Endodermal cell (in vitro differentiated cells): ENCODE data around the gene ARHGAP27. TPM values are rescaled to one million over a fixed set of nuclear protein-coding genes. Genes with fewer than 3 reads are reported as not detected.

Experiments used
- DNase-seq: peaks from one replicate; pipeline ENCODE4 v3.0.0-alpha.2; 2017
- H3K27ac ChIP-seq: 2 replicates; pipeline ENCODE4 v1.5.1; 2013; ENCODE audit warnings: mild to moderate bottlenecking, low read depth, low read length, moderate library complexity
- H3K27me3 ChIP-seq: 2 replicates; pipeline ENCODE4 v1.6.1; 2013; ENCODE audit warnings: mild to moderate bottlenecking, low read length, moderate library complexity; ENCODE audit not compliant: insufficient read depth, control insufficient read depth, poor library complexity, severe bottlenecking
- H3K36me3 ChIP-seq: 2 replicates; pipeline ENCODE4 v1.7.0; 2013; ENCODE audit warnings: mild to moderate bottlenecking, low read length, moderate library complexity; ENCODE audit not compliant: control insufficient read depth, insufficient read depth
- H3K4me1 ChIP-seq: one replicate; pipeline ENCODE4 v1.7.0; 2013; ENCODE audit warnings: low read length; ENCODE audit not compliant: control insufficient read depth, insufficient read depth
- H3K4me3 ChIP-seq: 2 replicates; pipeline ENCODE4 v1.5.1; 2013; ENCODE audit warnings: mild to moderate bottlenecking, low read length, moderate library complexity
- H3K9ac ChIP-seq: 2 replicates; pipeline ENCODE4 v1.6.1; 2013; ENCODE audit warnings: mild to moderate bottlenecking, low read length, moderate library complexity; ENCODE audit not compliant: poor library complexity, severe bottlenecking; ENCODE audit errors: extremely low read depth
- H3K9me3 ChIP-seq: 2 replicates; pipeline ENCODE4 v1.6.1; 2013; ENCODE audit warnings: mild to moderate bottlenecking, low read length, moderate library complexity; ENCODE audit not compliant: control insufficient read depth
- H3K27ac Mint-ChIP-seq: 2 replicates; pipeline ENCODE4 v1.8.0; 2020; ENCODE audit warnings: mixed read lengths
- H3K27me3 Mint-ChIP-seq: 2 replicates; pipeline ENCODE4 v1.8.0; 2021; ENCODE audit warnings: mild to moderate bottlenecking, mixed read lengths; ENCODE audit not compliant: insufficient read depth
- H3K36me3 Mint-ChIP-seq: 2 replicates; pipeline ENCODE4 v1.8.0; 2020; ENCODE audit warnings: low read depth, mixed read lengths
- H3K4me1 Mint-ChIP-seq: 2 replicates; pipeline ENCODE4 v1.8.0; 2020; ENCODE audit warnings: mixed read lengths
- H3K4me3 Mint-ChIP-seq: 2 replicates; pipeline ENCODE4 v1.8.0; 2020; ENCODE audit warnings: mild to moderate bottlenecking, moderate library complexity, mixed read lengths
- H3K9me3 Mint-ChIP-seq: 2 replicates; pipeline ENCODE4 v1.8.0; 2020; ENCODE audit warnings: mild to moderate bottlenecking, mixed read lengths
- WGBS, 2 experiments: methylation state at CpG; one replicate each; pipeline versions ENCODE4 v1.1.5 to v1.1.7; 2013; ENCODE audit warnings: missing lambda C conversion rate in 2 of 2, mixed read lengths in 1 of 2; ENCODE audit not compliant: insufficient coverage in 1 of 2, insufficient read length in 1 of 2; 5-methylcytosine and 5-hydroxymethylcytosine counted together
- total RNA-seq, 2 donors: library from RNA; stranded (reverse); fragmentation: NEBNext Ultra II Directional in 1 of 2; extraction: Animal tissue kit (Norgen Biotek cat#: 25700) in 1 of 2; gene quantifications; 2 replicates in 1 of 2; 3 replicates in 1 of 2; pipeline ENCODE4 v1.2.1, GENCODE V29; 2021
- TF ChIP-seq, protein P1 (sequence below): fragments of 200-600 bp; sonication (generic); conservative IDR thresholded peaks from 2 replicates; pipeline ENCODE4 v1.5.0; 2021; ENCODE audit warnings: antibody characterized with exemption, mild to moderate bottlenecking

Gene ARHGAP27
- total RNA-seq, 2 donors from 2014 or later: 16.4 to 20.6 TPM

DNA sequence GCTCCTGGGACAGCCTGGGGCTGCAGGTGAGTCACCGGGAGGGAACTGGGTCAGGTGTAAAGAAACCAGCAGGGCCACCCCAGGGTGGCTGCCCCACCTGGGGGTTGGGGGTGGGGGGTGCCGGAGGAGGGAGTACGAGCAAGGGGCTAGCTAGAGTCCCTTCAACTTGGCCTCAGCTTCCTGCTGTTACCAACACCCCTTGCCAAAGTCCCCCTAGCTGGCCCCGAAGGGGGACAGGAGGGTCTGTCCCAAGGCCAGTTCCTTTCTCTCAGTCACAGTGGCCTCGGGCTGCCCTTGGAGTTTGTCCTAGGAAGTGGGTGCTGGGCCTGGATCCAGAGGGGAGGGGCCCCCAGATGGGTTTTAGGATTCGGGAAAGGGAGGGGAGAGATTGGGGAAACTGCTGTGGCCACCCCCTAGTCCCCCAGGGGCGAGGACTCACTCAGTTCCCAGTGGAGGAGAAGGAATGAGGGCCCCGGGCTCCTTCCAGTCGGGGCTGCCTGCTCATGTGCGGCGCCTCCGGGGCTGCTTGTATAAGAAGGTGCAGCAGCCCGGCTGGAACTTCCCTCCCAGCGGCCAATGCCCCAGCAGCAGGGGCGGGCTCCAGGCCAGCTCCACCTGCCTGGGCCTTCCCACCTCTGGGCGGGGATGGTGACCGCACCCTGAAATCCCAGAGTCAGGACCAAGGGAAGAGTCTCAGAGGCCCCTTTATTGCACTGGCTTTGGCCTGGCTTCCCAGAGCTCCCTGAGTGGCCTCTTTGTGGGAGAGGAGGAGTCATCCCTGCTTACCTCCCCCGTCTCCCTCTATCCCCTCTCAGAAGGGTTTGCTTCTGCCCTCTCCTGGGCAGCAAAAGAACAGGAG lies 7.3 kb downstream of the ARHGAP27 start:
- Histone ChIP-seq H3K27ac (no peak overlapping the region), H3K9me3 (no peaks in the 10 kb centered on the region), H3K9ac (peak overlapping the region; percentile 25), H3K4me1 (peaks cover 4% of the 10 kb centered on the region), H3K36me3 (no peaks in the 10 kb centered on the region), H3K27me3 (peaks cover 40% of the 10 kb centered on the region), H3K4me3 (peak overlapping the region; percentile 76)
- Mint-ChIP-seq H3K4me1 (peaks cover 18% of the 10 kb centered on the region), H3K27ac (peak overlapping the region; percentile 88), H3K9me3 (no peaks in the 10 kb centered on the region), H3K4me3 (peak overlapping the region; percentile 59), H3K27me3 (peaks cover 41% of the 10 kb centered on the region), H3K36me3 (no peaks in the 10 kb centered on the region)
- TF ChIP-seq, protein P1, sequence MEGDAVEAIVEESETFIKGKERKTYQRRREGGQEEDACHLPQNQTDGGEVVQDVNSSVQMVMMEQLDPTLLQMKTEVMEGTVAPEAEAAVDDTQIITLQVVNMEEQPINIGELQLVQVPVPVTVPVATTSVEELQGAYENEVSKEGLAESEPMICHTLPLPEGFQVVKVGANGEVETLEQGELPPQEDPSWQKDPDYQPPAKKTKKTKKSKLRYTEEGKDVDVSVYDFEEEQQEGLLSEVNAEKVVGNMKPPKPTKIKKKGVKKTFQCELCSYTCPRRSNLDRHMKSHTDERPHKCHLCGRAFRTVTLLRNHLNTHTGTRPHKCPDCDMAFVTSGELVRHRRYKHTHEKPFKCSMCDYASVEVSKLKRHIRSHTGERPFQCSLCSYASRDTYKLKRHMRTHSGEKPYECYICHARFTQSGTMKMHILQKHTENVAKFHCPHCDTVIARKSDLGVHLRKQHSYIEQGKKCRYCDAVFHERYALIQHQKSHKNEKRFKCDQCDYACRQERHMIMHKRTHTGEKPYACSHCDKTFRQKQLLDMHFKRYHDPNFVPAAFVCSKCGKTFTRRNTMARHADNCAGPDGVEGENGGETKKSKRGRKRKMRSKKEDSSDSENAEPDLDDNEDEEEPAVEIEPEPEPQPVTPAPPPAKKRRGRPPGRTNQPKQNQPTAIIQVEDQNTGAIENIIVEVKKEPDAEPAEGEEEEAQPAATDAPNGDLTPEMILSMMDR: peak; percentile 74
- peak; percentile 99 for DNase-seq
- 24 to 29% methylated on average over 7 to 17 of the region's 18 CpGs for WGBS, 2 experiments

DNA sequence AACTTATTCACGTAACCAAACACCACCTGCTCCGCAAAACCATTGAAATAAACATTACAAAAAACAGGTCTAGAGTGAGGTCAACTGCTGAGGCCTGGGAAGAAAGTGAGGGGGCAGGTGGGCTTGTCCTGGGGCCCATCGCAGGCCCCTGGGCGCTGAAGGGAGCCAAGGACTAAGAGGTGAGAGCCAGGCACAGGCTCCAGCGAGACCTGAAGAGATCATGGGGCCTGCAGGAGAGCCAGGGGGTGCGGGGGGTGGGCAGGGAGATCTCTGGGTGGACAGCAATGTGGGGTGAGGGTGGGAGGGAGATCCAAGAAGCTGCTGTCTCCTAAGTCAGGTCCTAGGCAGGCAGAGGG lies 7.9 kb downstream of the ARHGAP27 start:
- 84 to 94% methylated on average over 2 to 6 of the region's 6 CpGs for WGBS, 2 experiments
- H3K4me3 ChIP-seq: peak overlapping the region; percentile 76

DNA sequence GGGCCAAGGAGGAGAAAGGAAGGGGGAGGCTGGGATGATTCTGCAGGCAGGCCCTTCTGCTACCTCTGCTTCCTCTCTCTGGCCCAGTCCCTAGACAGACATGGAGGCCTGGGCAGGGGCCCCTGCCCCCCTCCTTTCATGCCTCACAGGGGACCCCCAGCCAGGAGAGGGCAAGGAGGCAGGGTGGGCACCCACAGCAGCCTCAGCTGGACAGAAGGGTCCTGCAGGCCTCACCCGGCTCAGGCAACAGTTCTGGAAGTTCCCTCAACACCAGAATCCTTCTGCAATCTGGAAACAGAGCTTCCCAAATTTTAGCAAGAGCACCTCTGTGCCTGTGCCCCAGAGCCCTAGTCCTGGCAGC lies 8.7 kb downstream of the ARHGAP27 start:
- H3K36me3 ChIP-seq: no peaks in the 10 kb centered on the region
- H3K27ac ChIP-seq: no peak overlapping the region
- TF ChIP-seq, protein P1: no peak
- Mint-ChIP-seq H3K4me1 (peaks cover 15% of the 10 kb centered on the region), H3K27me3 (peaks cover 30% of the 10 kb centered on the region), H3K4me3 (peak overlapping the region; percentile 59), H3K36me3 (no peaks in the 10 kb centered on the region), H3K27ac (no peak overlapping the region), H3K9me3 (no peaks in the 10 kb centered on the region)
- 100% methylated on average over 1 of the region's 1 CpG; no CpG with 5 or more reads in 1 of the 2 experiments for WGBS, 2 experiments
- H3K9me3 ChIP-seq: no peaks in the 10 kb centered on the region
- no peak overlapping the region for H3K4me3 ChIP-seq
- H3K4me1 ChIP-seq: peaks cover 4% of the 10 kb centered on the region
- H3K9ac ChIP-seq: no peak overlapping the region
- H3K27me3 ChIP-seq: peaks cover 26% of the 10 kb centered on the region
- peak; percentile 44 for DNase-seq

More for the DNA sequence above, 7.9 kb downstream of the ARHGAP27 start:
- H3K4me1 Mint-ChIP-seq: peaks cover 18% of the 10 kb centered on the region
- no peak overlapping the region for H3K27ac Mint-ChIP-seq
- Histone ChIP-seq H3K27me3 (peaks cover 34% of the 10 kb centered on the region), H3K27ac (no peak overlapping the region), H3K9me3 (no peaks in the 10 kb centered on the region), H3K4me1 (peaks cover 4% of the 10 kb centered on the region), H3K36me3 (no peaks in the 10 kb centered on the region), H3K9ac (no peak overlapping the region)
- DNase-seq: no peak
- no peaks in the 10 kb centered on the region for H3K9me3 Mint-ChIP-seq
- TF ChIP-seq, protein P1: no peak
- peaks cover 37% of the 10 kb centered on the region for H3K27me3 Mint-ChIP-seq
- no peaks in the 10 kb centered on the region for H3K36me3 Mint-ChIP-seq
- peak overlapping the region; percentile 59 for H3K4me3 Mint-ChIP-seq
